Stimulated activated CD4-positive, alpha-beta T cell treated with anti-CD3 and anti-CD28 coated beads, Interleukin-4, amount 100 ng/mL, for 4 hours (primary cell): ENCODE results near the gene MECR.
"Not testable (repeated sequence)": the region's sequence is repeated elsewhere in the genome, so short reads cannot be mapped to it uniquely, and the experiment has no call there.

Source experiments
- DNase-seq, 2 experiments: peaks; one replicate each; pipeline ENCODE4 v3.0.0-alpha.2; 2020

The MECR gene

GRCh38 chr1:29166291-29166878, 64.3 kb downstream of the MECR start:
- no peak for DNase-seq

- DNase-seq: no peak
Observed at GRCh38 chr1:29164588-29164987, 66.1 kb downstream of the MECR start.

- DNase-seq: no peak
Observed at GRCh38 chr1:29162476-29163138, 68.1 kb downstream of the MECR start.

- DNase-seq: no peak
Observed at GRCh38 chr1:29162025-29162424, 68.7 kb downstream of the MECR start.

- DNase-seq: no peak
Observed at GRCh38 chr1:29159773-29160172, 71.0 kb downstream of the MECR start.

- no peak for DNase-seq
Observed at GRCh38 chr1:29157269-29157601, 73.5 kb downstream of the MECR start.

- DNase-seq: no peak
Observed at GRCh38 chr1:29156543-29157268, 74.0 kb downstream of the MECR start.

- DNase-seq: no peak
Observed at GRCh38 chr1:29152046-29152805, 78.5 kb downstream of the MECR start.

GRCh38 chr1:29150346-29150745, 80.4 kb downstream of the MECR start:
- not testable (repeated sequence) for DNase-seq

- no peak for DNase-seq
Observed at GRCh38 chr1:29148656-29149491, 81.9 kb downstream of the MECR start.

GRCh38 chr1:29145739-29146437, 84.8 kb downstream of the MECR start:
- no peak for DNase-seq

GRCh38 chr1:29144178-29144577, 86.6 kb downstream of the MECR start:
- no peak for DNase-seq

- no peak for DNase-seq
Observed at GRCh38 chr1:29142714-29143113, 88.0 kb downstream of the MECR start.
